ENCODE measurements around the gene THAP12. TPM values are rescaled to one million over a fixed set of nuclear protein-coding genes. Genes with fewer than 3 reads are reported as not detected.
"Not testable (repeated sequence)": the region's sequence is repeated elsewhere in the genome, so short reads cannot be mapped to it uniquely, and the experiment has no call there.

Gene THAP12
- total RNA-seq, 4 donors from 2014 or later, result 12.0 to 104 (median 55.6) TPM

- TF ChIP-seq POLR2A (IDR thresholded peaks at IDR 0.05) (no peak), CTCF (IDR thresholded peaks at IDR 0.05) (no peak)
- Histone ChIP-seq H3K36me3 (no peaks in the 10 kb centered on the region), H3K4me3 (no peak overlapping the region), H3K9me3 (no peaks in the 10 kb centered on the region), H3K27ac (no peak overlapping the region), H3K27me3 (peaks cover 0 to 9% of the 10 kb centered on the region in 2 donors), H3K4me1 (peaks cover 0 to 5% of the 10 kb centered on the region in 2 donors)
- DNase-seq, result no peak
- intact Hi-C loops (cut with DNase I; ENCODE audit: low total_unique reads), result loop anchor here (5.0 kb wide), 1 partner anchor 424 kb away; no protein-coding TSS in a partner anchor
Measured at GRCh38 chr11:76321340-76321739, 59.6 kb downstream of the THAP12 start.

GRCh38 chr11:76320929-76321328 lies 60.0 kb downstream of the THAP12 start:
- H3K36me3 ChIP-seq, result no peaks in the 10 kb centered on the region
- no peak overlapping the region for H3K4me3 ChIP-seq
- TF ChIP-seq CTCF (IDR thresholded peaks at IDR 0.05) (no peak), POLR2A (IDR thresholded peaks at IDR 0.05) (no peak)
- H3K9me3 ChIP-seq, result no peaks in the 10 kb centered on the region
- intact Hi-C loops (cut with DNase I; ENCODE audit: low total_unique reads), result loop anchor here (5.0 kb wide), 1 partner anchor 424 kb away; no protein-coding TSS in a partner anchor
- H3K27ac ChIP-seq, result no peak overlapping the region
- H3K4me1 ChIP-seq, result peaks cover 0 to 5% of the 10 kb centered on the region in 2 donors
- peaks cover 0 to 9% of the 10 kb centered on the region in 2 donors for H3K27me3 ChIP-seq
- DNase-seq, result no peak

- intact Hi-C loops (cut with DNase I; ENCODE audit: low total_unique reads), result loop anchor here (5.0 kb wide), 2 partner anchors 107 to 422 kb away; no protein-coding TSS in a partner anchor
- H3K9me3 ChIP-seq, H3K27me3 ChIP-seq: not testable (repeated sequence)
Measured at GRCh38 chr11:76319798-76320197, 61.1 kb downstream of the THAP12 start.

GRCh38 chr11:76318744-76319384 lies 62.1 kb downstream of the THAP12 start:
- peak; percentile 80 for DNase-seq
- peaks cover 0 to 9% of the 10 kb centered on the region in 2 donors for H3K27me3 ChIP-seq
- intact Hi-C loops (cut with DNase I; ENCODE audit: low total_unique reads), result loop anchor here (5.0 kb wide), 1 partner anchor 107 kb away; no protein-coding TSS in a partner anchor
- H3K4me3 ChIP-seq, result no peak overlapping the region
- H3K27ac ChIP-seq, result no peak overlapping the region
- H3K9me3 ChIP-seq, result no peaks in the 10 kb centered on the region
- H3K4me1 ChIP-seq, result peaks cover 0 to 5% of the 10 kb centered on the region in 2 donors
- TF ChIP-seq CTCF (IDR thresholded peaks at IDR 0.05) (peak; percentile 84 to 93 (median 90)), POLR2A (IDR thresholded peaks at IDR 0.05) (no peak)
- no peaks in the 10 kb centered on the region for H3K36me3 ChIP-seq

More at GRCh38 chr11:76319798-76320197, 61.1 kb downstream of the THAP12 start:
- not testable (repeated sequence) for H3K4me1 ChIP-seq, H3K27ac ChIP-seq, DNase-seq, H3K4me3 ChIP-seq, H3K36me3 ChIP-seq

GRCh38 chr11:76317296-76317695 lies 63.6 kb downstream of the THAP12 start:
- Histone ChIP-seq H3K4me1 (peaks cover 0 to 5% of the 10 kb centered on the region in 2 donors), H3K36me3 (no peaks in the 10 kb centered on the region), H3K4me3 (no peak overlapping the region), H3K9me3 (no peaks in the 10 kb centered on the region), H3K27me3 (peaks cover 0 to 9% of the 10 kb centered on the region in 2 donors), H3K27ac (no peak overlapping the region)
- TF ChIP-seq CTCF (IDR thresholded peaks at IDR 0.05) (no peak), POLR2A (IDR thresholded peaks at IDR 0.05) (no peak)
- no peak for DNase-seq
- intact Hi-C loops (cut with DNase I; ENCODE audit: low total_unique reads), result loop anchor here (5.0 kb wide), 1 partner anchor 105 kb away; no protein-coding TSS in a partner anchor
